Neural crest cell (in vitro differentiated cells): Measurements from ENCODE around the gene HOXC13. TPM values are rescaled to one million over a fixed set of nuclear protein-coding genes. Genes with fewer than 3 reads are reported as not detected.

Source experiments
- DNase-seq: peaks from one replicate; pipeline ENCODE4 v3.0.0; 2021; ENCODE audit warnings: low read depth, mixed read lengths, low spot score
- H3K27ac Mint-ChIP-seq: one replicate; pipeline ENCODE4 v1.8.0; 2021; ENCODE audit warnings: mild to moderate bottlenecking, mixed read lengths; ENCODE audit not compliant: unreplicated experiment
- H3K27me3 Mint-ChIP-seq: 2 replicates; pipeline ENCODE4 v1.8.0; 2021; ENCODE audit warnings: low read depth, mild to moderate bottlenecking, mixed read lengths
- H3K36me3 Mint-ChIP-seq: 2 replicates; pipeline ENCODE4 v1.8.0; 2021; ENCODE audit warnings: low read depth, mild to moderate bottlenecking, mixed read lengths
- H3K4me1 Mint-ChIP-seq: 2 replicates; pipeline ENCODE4 v1.8.0; 2021; ENCODE audit warnings: mixed read lengths
- H3K4me3 Mint-ChIP-seq: one replicate; pipeline ENCODE4 v1.8.0; 2021; ENCODE audit warnings: mild to moderate bottlenecking, mixed read lengths
- H3K9me3 Mint-ChIP-seq: 2 replicates; pipeline ENCODE4 v1.8.0; 2021; ENCODE audit warnings: mixed read lengths
- CTCF ChIP-seq: fragments of 200-600 bp; sonication (generic); conservative IDR thresholded peaks from 2 replicates; pipeline ENCODE4 v1.5.0; 2021; ENCODE audit warnings: antibody characterized with exemption, mild to moderate bottlenecking
- total RNA-seq: library from RNA; stranded (reverse); gene quantifications from 2 replicates; pipeline ENCODE4 v1.2.1, GENCODE V29; 2021

Gene HOXC13
- total RNA-seq, 1 donor from 2014 or later = not detected

GRCh38 chr12:53978477-53979356 lies 40.1 kb downstream of the HOXC13 start:
- peaks cover 100% of the 10 kb centered on the region for H3K27me3 Mint-ChIP-seq
- no peaks in the 10 kb centered on the region for H3K4me1 Mint-ChIP-seq
- H3K4me3 Mint-ChIP-seq = no peak overlapping the region
- no peak for TF ChIP-seq CTCF
- no peak for DNase-seq
- no peak overlapping the region for H3K27ac Mint-ChIP-seq
- no peaks in the 10 kb centered on the region for H3K9me3 Mint-ChIP-seq
- H3K36me3 Mint-ChIP-seq = peaks cover 5% of the 10 kb centered on the region

GRCh38 chr12:53980104-53980801 lies 41.6 kb downstream of the HOXC13 start:
- H3K27me3 Mint-ChIP-seq = peaks cover 100% of the 10 kb centered on the region
- H3K27ac Mint-ChIP-seq = no peak overlapping the region
- no peaks in the 10 kb centered on the region for H3K9me3 Mint-ChIP-seq

GRCh38 chr12:53980802-53981496 lies 42.3 kb downstream of the HOXC13 start:
- Mint-ChIP-seq H3K27me3 (peaks cover 100% of the 10 kb centered on the region), H3K27ac (no peak overlapping the region), H3K9me3 (no peaks in the 10 kb centered on the region), H3K4me1 (no peaks in the 10 kb centered on the region), H3K4me3 (no peak overlapping the region), H3K36me3 (peaks cover 3% of the 10 kb centered on the region)
- no peak for TF ChIP-seq CTCF
- no peak for DNase-seq

More at GRCh38 chr12:53980104-53980801, 41.6 kb downstream of the HOXC13 start:
- Mint-ChIP-seq H3K4me3 (no peak overlapping the region), H3K36me3 (peaks cover 5% of the 10 kb centered on the region), H3K4me1 (no peaks in the 10 kb centered on the region)
- DNase-seq = no peak
- TF ChIP-seq CTCF = no peak

- Mint-ChIP-seq H3K27me3 (peaks cover 100% of the 10 kb centered on the region), H3K36me3 (peaks cover 3% of the 10 kb centered on the region), H3K4me3 (no peak overlapping the region), H3K9me3 (no peaks in the 10 kb centered on the region), H3K4me1 (no peaks in the 10 kb centered on the region), H3K27ac (no peak overlapping the region)
- DNase-seq = no peak
- no peak for TF ChIP-seq CTCF
Observed at GRCh38 chr12:53981634-53982565, 43.3 kb downstream of the HOXC13 start.
